ENCODE measurements around the gene HSPB9.

GRCh38 chr17:42119301-42119700, 3.3 kb upstream of the HSPB9 start:
- TF ChIP-seq REST (IDR thresholded peaks at IDR 0.05; ENCODE audit: borderline replicate concordance) (no peak), REST (CRISPR knock-in tag; IDR thresholded peaks at IDR 0.05; ENCODE audit: low read depth) (no peak), BCL6 (CRISPR knock-in tag; IDR thresholded peaks at IDR 0.05) (no peak), TRIM24 (IDR thresholded peaks at IDR 0.05) (no peak), PCBP1 (IDR thresholded peaks at IDR 0.05; ENCODE audit: low read depth, low read length, poor library complexity, severe bottlenecking) (no peak), SOX6 (IDR thresholded peaks at IDR 0.05) (no peak), CBX8 (IDR thresholded peaks at IDR 0.05; ENCODE audit: borderline replicate concordance, extremely low read depth, low read depth, low read length, poor library complexity, severe bottlenecking) (no peak), CHD4 (IDR thresholded peaks at IDR 0.05; ENCODE audit: insufficient read depth, insufficient replicate concordance, low read depth, low read length, poor library complexity, severe bottlenecking) (no peak), EZH2 (IDR thresholded peaks at IDR 0.05; ENCODE audit: borderline replicate concordance, low read depth, low read length) (no peak), ZNF175 (CRISPR knock-in tag; IDR thresholded peaks at IDR 0.05; ENCODE audit: low read depth) (no peak), ATF7 (IDR thresholded peaks at IDR 0.05) (no peak), TAF1 (IDR thresholded peaks at IDR 0.05; ENCODE audit: control insufficient read depth, extremely low read depth, insufficient read depth, low read length, severe bottlenecking) (no peak)
